Heart right ventricle (tissue), 16 donors: ENCODE results near the gene CXCL12. TPM values are rescaled to one million over a fixed set of nuclear protein-coding genes. Genes with fewer than 3 reads are reported as not detected.
A peak's percentile ranks its signal among the peaks of the same experiment; 100 is the strongest.

ENCODE experiments used
- ATAC-seq, 8 donors: fragments of 200-7000 bp; cut with Tn5 transposase; one replicate each; pipeline ENCODE4 v1.9.1; 2020; ENCODE audit warnings: mild to moderate bottlenecking in 8 of 8, moderate library complexity in 8 of 8, moderate number of reproducible peaks in 1 of 8
- DNase-seq, 2 donors: peaks; one replicate each; pipeline ENCODE4 v3.0.0-alpha.2; 2020
- H3K27ac ChIP-seq, 10 donors: fragments of 200-600 bp; sonication (generic) in 2 of 10; one replicate each; pipeline versions ENCODE4 v1.5.0 to v1.8.0; 2020 to 2022; ENCODE audit warnings: mild to moderate bottlenecking in 3 of 10
- H3K27me3 ChIP-seq, 7 donors: fragments of 200-600 bp; one replicate each; pipeline ENCODE4 v1.8.0; 2021 to 2022; ENCODE audit warnings: mild to moderate bottlenecking in 2 of 7
- H3K36me3 ChIP-seq, 9 donors: fragments of 200-600 bp; sonication (generic) in 1 of 9; one replicate each; pipeline versions ENCODE4 v1.5.0 to v1.8.0; 2020 to 2022; ENCODE audit warnings: mild to moderate bottlenecking in 2 of 9
- H3K4me1 ChIP-seq, 9 donors: fragments of 200-600 bp; sonication (generic) in 1 of 9; one replicate each; pipeline versions ENCODE4 v1.5.0 to v1.8.0; 2020 to 2022; ENCODE audit warnings: mild to moderate bottlenecking in 4 of 9
- H3K4me3 ChIP-seq, 10 donors: fragments of 200-600 bp; sonication (generic) in 2 of 10; one replicate each; pipeline versions ENCODE4 v1.5.0 to v1.8.0; 2020 to 2022; ENCODE audit warnings: mild to moderate bottlenecking in 7 of 10, moderate library complexity in 2 of 10
- H3K9me3 ChIP-seq, 11 donors: fragments of 200-600 bp in 10 of 11; sonication (generic) in 2 of 11; one replicate each; pipeline versions ENCODE4 v1.5.0 to v1.8.0; 2013 to 2022; ENCODE audit warnings: mild to moderate bottlenecking in 2 of 11, control low read depth in 1 of 11, moderate library complexity in 1 of 11
- WGBS, 2 donors: extraction: QIAGEN DNeasy Blood & Tissue Kit; methylation state at CpG; one replicate each; pipeline ENCODE4 v1.1.7; 2013; ENCODE audit warnings: inconsistent platforms in 1 of 2; 5-methylcytosine and 5-hydroxymethylcytosine counted together
- intact Hi-C, 10 donors: fragments of 100-400 bp; cut with DNase I; formaldehyde crosslinking; loops; one replicate each; pipeline versions ENCODE4 v1.11.1 to v1.14.2; 2022
- polyA plus RNA-seq, 2 donors: library from polyadenylated mRNA; stranded (reverse); fragments of 200-250 nt; gene quantifications; one replicate each; pipeline ENCODE4 v1.2.3, GENCODE V29; 2013
- total RNA-seq, 10 donors: library from RNA; stranded (reverse); fragmentation: NEBNext Ultra II Directional in 3 of 10; extraction: Animal tissue kit (Norgen Biotek cat#: 25700) in 3 of 10; gene quantifications; one replicate each; pipeline versions ENCODE4 v1.2.1 to v1.2.4, GENCODE V29; 2021 to 2023
- TF ChIP-seq, protein P1 (sequence below), 9 donors: fragments of 200-600 bp; sonication (generic) in 2 of 9; IDR thresholded peaks; one replicate each; pipeline versions ENCODE4 v1.5.0 to v1.8.0; 2021 to 2022; ENCODE audit warnings: antibody characterized with exemption in 9 of 9, mild to moderate bottlenecking in 5 of 9, moderate library complexity in 1 of 9
- donor health status: Arrhythmogenic right ventricular cardiomyopathy.
- donor health status: ischemic (EF 13 %, LVEDD 7.1; RV severe dilation, severe dysfunction).
- donor health status: healthy with polysubstance abuse.
- donor health status: DM: no; HTN: yes; CAD: no.
- donor health status: DM: no; HTN: no; CAD: no.
- donor health status: ischemic (EF 25% LVEDD 6.9; RV normal size, moderate dysfunction).
- donor health status: ischemic (EF 25% LVEDD 5.7; RV mildly dilated, moderate dysfunction).
- donor health status: healthy.
- donor health status: DM: yes; HTN: yes; CAD: no.
- donor health status: Ischemic cardiomyopathy.
- donor health status: ischemic (EF 35%, LVEDD 5.7; RV mildly dilated, moderate dysfunction).
- donor health status: nonischemic (EF 11% LVEDD 7.7; RV severe dilation, severe dysfunction).
- donor health status: DM: yes; HTN: yes; CAD: no.
- donor health status: PGD.
- donor health status: ischemic (EF 29% LVEDD 5.4; RV normal size, mild dysfunction).
- donor health status: nonischemic (EF 23%, LVEDD 6.1; RV moderate dilation, normal function).

Gene CXCL12
- total and polyA plus RNA-seq, 12 donors, result 53.7 to 275 (median 116) TPM

DNA sequence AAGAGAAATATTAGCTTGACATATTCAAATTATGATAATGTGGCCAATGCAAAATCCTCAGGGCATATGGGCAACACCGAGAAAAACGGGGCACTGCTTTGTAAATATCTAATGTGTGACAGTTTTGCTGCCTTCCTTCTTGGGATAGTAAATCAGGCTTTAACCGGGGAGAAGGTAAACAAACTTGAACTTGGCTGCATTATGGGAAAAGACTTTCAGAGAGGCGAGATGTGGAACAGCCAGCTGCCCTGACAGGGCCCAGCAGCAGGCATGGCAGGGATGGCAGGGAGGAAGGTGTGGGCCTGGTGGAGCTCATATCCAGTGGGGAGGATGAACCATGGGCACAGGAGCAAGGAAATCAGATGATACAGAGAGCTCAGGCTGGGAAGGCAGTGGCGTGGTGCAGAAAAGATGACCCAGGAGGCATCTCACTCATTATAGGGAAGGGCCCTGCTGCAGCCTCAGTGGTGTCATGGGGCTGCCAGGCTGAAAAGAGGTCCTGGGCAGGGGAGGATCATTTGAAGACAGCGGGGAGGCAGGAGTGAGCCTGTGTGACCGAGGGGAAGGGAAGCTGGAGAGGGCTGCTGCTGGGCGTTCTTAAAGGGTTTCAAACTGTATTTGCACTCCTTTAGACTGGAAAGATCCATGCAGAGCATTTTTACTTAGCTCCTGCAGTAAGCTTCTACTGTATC, 26.7 kb downstream of the CXCL12 start:
- WGBS, 2 donors, result 77 to 82% methylated on average over 8 of the region's 8 CpGs
- no peak for ATAC-seq

DNA sequence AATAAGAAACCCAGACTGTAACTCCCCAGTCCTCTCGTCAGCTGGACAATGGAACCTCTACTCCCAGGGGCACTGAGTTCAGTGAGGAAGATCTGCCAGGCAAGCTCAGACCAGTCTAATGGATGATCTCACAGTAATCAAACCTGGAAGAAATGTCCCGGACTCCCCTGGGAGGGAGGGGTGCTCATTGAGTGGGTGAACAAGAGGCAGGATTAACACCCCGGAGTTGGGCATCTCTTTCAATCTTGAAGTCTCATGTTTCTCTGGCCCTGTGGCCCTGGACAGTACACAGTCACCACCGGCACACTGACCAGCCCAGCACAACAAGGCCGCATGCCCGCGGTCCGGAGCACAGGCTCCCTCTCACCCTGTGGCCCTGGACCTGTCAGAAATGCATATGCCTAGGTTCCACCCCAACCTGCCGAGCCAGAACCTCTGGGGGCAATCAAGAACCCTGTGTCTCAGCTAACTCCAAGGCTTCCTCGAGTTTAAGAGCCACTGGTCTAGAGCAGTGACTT, 27.8 kb downstream of the CXCL12 start:
- no peak for DNase-seq
- no peak for ATAC-seq
- TF ChIP-seq, protein P1, sequence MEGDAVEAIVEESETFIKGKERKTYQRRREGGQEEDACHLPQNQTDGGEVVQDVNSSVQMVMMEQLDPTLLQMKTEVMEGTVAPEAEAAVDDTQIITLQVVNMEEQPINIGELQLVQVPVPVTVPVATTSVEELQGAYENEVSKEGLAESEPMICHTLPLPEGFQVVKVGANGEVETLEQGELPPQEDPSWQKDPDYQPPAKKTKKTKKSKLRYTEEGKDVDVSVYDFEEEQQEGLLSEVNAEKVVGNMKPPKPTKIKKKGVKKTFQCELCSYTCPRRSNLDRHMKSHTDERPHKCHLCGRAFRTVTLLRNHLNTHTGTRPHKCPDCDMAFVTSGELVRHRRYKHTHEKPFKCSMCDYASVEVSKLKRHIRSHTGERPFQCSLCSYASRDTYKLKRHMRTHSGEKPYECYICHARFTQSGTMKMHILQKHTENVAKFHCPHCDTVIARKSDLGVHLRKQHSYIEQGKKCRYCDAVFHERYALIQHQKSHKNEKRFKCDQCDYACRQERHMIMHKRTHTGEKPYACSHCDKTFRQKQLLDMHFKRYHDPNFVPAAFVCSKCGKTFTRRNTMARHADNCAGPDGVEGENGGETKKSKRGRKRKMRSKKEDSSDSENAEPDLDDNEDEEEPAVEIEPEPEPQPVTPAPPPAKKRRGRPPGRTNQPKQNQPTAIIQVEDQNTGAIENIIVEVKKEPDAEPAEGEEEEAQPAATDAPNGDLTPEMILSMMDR (IDR thresholded peaks at IDR 0.05), result no peak
- Histone ChIP-seq H3K27ac (peak overlapping the region in 1 of 10 donors; percentile 31), H3K27me3 (no peaks in the 10 kb centered on the region), H3K4me1 (peaks cover 7 to 40% (median 10%) of the 10 kb centered on the region in 9 donors), H3K9me3 (no peaks in the 10 kb centered on the region), H3K4me3 (no peak overlapping the region), H3K36me3 (peaks cover 0 to 10% (median 0%) of the 10 kb centered on the region in 9 donors)
- intact Hi-C loops, result no loop called here
- WGBS, 2 donors, result 85 to 86% methylated on average over 10 of the region's 10 CpGs

More for the DNA sequence above, 26.7 kb downstream of the CXCL12 start:
- intact Hi-C loops, result no loop called here
- TF ChIP-seq, protein P1 (IDR thresholded peaks at IDR 0.05), result no peak
- no peak overlapping the region for H3K4me3 ChIP-seq
- H3K9me3 ChIP-seq, result no peaks in the 10 kb centered on the region
- DNase-seq, result no peak
- no peak overlapping the region for H3K27ac ChIP-seq
- peaks cover 0 to 28% (median 0%) of the 10 kb centered on the region in 9 donors for H3K4me1 ChIP-seq
- H3K27me3 ChIP-seq, result no peaks in the 10 kb centered on the region
- peaks cover 0 to 13% (median 0%) of the 10 kb centered on the region in 9 donors for H3K36me3 ChIP-seq

DNA sequence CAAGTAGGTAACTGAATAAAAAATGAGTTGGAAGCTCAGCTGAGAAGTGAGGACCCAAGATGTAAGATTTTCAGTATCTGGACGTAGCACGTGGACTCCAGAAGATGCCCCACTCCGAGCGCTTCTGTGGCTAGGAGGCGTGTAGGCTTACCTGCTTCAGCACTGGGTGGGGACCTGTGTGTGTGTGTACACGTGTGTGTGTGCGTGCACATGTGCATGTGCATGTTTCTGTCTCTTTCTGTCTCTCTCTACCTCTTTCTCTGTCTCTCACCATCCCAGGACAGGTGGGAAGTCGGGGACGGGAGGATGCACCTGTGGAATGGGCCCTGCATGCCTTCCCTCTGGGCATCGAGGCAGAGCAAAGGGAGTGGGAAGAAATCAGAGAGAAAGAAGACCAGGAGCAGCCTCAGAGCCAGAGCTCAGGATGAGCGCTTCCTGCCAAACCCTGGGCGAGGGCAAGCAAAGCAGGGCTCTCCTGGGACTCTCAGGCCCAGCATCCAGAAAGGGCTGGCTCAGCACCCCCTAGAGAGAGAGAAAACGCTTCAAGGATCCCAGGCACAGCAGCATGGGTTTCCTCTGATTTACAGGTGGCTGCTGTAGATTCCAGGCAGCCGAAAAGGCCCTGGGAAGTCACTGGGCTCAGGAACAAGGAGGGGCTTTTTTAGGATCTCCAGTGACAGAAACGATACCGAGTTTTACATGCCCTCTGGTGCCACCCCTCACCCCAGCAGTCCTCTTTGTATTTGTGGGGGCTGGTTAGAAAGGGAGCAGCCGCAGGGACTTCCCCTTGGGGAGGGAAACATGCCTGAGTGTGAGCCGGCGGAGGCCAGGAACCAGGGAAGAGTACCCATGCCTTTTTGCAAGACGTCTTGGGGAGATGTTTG, 28.5 kb downstream of the CXCL12 start:
- WGBS, 2 donors, result 81 to 82% methylated on average over 20 of the region's 20 CpGs

DNA sequence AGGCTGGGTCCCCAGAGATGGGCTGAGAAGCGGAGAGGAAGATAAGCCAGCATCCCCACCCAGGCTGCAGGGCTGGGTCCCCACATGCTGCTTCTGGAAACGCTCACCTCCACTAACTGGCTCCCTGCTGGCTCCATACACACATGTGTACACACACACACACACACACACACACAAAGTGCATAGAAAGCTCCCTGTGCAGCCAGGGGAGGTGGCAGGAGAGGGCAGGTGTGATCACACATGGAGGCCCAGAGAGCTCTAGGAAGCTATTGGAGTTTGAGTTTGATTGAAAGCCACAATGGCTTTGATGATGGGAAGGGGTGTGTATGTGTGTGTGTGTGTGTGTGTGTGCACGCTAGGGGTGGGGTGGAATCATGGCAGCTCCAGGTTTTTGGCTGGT, 29.3 kb downstream of the CXCL12 start:
- intact Hi-C loops, result no loop called here
- no peak overlapping the region for H3K4me3 ChIP-seq
- no peaks in the 10 kb centered on the region for H3K9me3 ChIP-seq
- ATAC-seq, result no peak
- H3K36me3 ChIP-seq, result no peaks in the 10 kb centered on the region
- no peaks in the 10 kb centered on the region for H3K27me3 ChIP-seq
- WGBS, 2 donors, result 92 to 98% methylated on average over 3 of the region's 3 CpGs
- DNase-seq, result no peak
- H3K27ac ChIP-seq, result no peak overlapping the region
- TF ChIP-seq, protein P1 (IDR thresholded peaks at IDR 0.05), result no peak
- peaks cover 7 to 45% (median 15%) of the 10 kb centered on the region in 9 donors for H3K4me1 ChIP-seq

More for the DNA sequence above, 28.5 kb downstream of the CXCL12 start:
- intact Hi-C loops, result no loop called here
- H3K4me1 ChIP-seq, result peaks cover 7 to 45% (median 15%) of the 10 kb centered on the region in 9 donors
- H3K9me3 ChIP-seq, result no peaks in the 10 kb centered on the region
- TF ChIP-seq, protein P1 (IDR thresholded peaks at IDR 0.05), result no peak
- ATAC-seq (no peak), DNase-seq (no peak)
- no peak overlapping the region for H3K27ac ChIP-seq
- H3K4me3 ChIP-seq, result no peak overlapping the region
- H3K27me3 ChIP-seq, result no peaks in the 10 kb centered on the region
- peaks cover 0 to 5% (median 0%) of the 10 kb centered on the region in 9 donors for H3K36me3 ChIP-seq
